ENCODE data around the gene SNX8. TPM values are rescaled to one million over a fixed set of nuclear protein-coding genes. Genes with fewer than 3 reads are reported as not detected.
A peak's percentile ranks its signal among the peaks of the same experiment; 100 is the strongest.

Gene SNX8
- total and polyA plus RNA-seq, 8 donors, result 17.0 to 60.5 (median 27.4) TPM

DNA sequence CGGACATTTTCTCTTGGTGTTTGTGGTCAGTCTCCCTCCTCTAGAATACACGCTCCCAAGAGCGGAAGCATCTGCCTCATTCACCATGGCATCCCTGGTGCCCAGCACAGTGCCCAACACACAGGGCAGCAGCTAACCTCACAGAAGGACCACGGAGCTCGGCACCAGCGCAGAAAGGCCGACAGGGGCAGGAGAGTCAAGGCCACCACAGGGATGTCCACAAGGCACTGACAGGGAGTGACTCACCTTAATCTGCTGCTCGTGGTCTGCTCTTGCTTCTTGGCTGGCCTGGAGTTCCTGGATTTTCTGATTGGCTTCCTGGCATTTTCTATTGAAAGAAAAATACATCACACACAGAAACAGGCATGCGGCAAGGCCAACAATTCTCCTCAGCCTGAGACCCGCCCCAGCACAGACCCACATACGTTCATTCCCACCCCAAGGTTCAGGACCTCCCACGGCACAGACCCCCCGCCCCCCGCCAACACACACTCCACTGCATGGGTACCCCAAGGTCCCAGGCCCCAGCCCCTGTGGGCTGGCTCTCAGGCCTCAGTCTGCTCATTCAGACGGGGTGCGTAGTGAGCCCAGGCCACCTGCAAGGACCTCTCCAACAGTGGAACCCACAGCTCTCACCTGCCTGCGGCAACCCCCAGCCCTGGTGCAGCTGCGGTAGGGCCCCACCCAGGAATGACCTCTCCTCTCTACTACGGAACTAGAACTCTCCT is 96.4 kb downstream of the SNX8 start:
- DNase-seq, result peak in 1 of 4 donors; percentile 50
- no peak for TF ChIP-seq CTCF (IDR thresholded peaks at IDR 0.05)
- Histone ChIP-seq H3K4me1 (no peaks in the 10 kb centered on the region), H3K36me3 (peaks cover 0 to 98% of the 10 kb centered on the region in 2 donors), H3K27me3 (no peaks in the 10 kb centered on the region), H3K4me3 (no peak overlapping the region), H3K27ac (no peak overlapping the region), H3K9me3 (no peaks in the 10 kb centered on the region)
- ATAC-seq, result no peak
- intact Hi-C loops (cut with DNase I), result no loop called here

DNA sequence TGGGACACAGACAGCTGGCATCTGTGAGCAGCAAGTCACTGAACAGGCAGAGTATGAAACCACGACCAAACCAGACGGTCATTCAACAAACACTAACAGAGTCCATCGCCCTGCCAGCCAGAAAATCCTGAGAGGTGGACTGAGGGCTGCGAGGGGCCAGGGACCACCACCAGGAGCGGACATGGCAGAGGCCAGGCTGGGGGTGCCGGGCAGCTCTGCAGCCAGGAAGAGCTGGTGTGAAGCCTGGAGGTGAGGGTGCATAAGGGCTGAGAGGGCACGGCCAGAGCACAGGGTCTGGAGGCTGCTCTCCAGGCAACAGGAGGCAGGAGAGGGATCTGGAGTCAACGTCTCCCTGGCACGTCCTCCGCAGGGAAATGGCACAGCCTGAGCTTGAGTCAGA is 97.0 kb downstream of the SNX8 start:
- ATAC-seq (no peak), DNase-seq (peak in 1 of 4 donors; percentile 42)
- peaks cover 0 to 98% of the 10 kb centered on the region in 2 donors for H3K36me3 ChIP-seq

GRCh38 chr7:2215851-2216250 is 98.4 kb downstream of the SNX8 start:
- intact Hi-C loops (cut with DNase I), result no loop called here
- Histone ChIP-seq H3K27me3 (no peaks in the 10 kb centered on the region), H3K4me1 (no peaks in the 10 kb centered on the region), H3K4me3 (no peak overlapping the region), H3K9me3 (no peaks in the 10 kb centered on the region), H3K27ac (no peak overlapping the region), H3K36me3 (peaks cover 0 to 98% of the 10 kb centered on the region in 2 donors)
- ATAC-seq (no peak), DNase-seq (peak in 1 of 4 donors; percentile 60)
- no peak for TF ChIP-seq CTCF (IDR thresholded peaks at IDR 0.05)

More for the DNA sequence above, 97.0 kb downstream of the SNX8 start:
- Histone ChIP-seq H3K27me3 (no peaks in the 10 kb centered on the region), H3K4me3 (no peak overlapping the region), H3K9me3 (no peaks in the 10 kb centered on the region), H3K4me1 (no peaks in the 10 kb centered on the region), H3K27ac (no peak overlapping the region)
- intact Hi-C loops (cut with DNase I), result no loop called here
- no peak for TF ChIP-seq CTCF (IDR thresholded peaks at IDR 0.05)

DNA sequence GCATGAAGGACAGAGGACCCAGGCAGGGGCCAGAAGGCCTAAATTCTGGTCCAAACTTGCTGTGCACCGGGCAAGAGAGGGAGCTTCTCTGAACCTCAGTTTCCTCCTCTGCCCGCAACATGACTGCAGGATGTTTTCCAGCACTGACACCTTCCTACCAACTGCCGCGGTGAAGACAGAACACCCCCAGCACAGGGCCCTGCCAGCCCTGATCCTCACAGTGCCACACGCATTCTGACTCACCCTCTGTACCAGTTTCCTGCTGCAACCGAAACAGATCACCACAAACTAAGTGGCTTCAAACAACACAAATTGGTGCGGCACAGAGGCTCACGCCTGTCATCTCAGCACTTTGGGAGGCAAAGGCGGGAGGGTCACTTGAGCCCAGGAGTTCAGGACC is 99.6 kb downstream of the SNX8 start:
- Histone ChIP-seq H3K36me3 (peaks cover 0 to 91% of the 10 kb centered on the region in 2 donors), H3K27ac (no peak overlapping the region), H3K4me1 (no peaks in the 10 kb centered on the region), H3K4me3 (no peak overlapping the region), H3K9me3 (no peaks in the 10 kb centered on the region), H3K27me3 (no peaks in the 10 kb centered on the region)
- peak in 1 of 4 donors; percentile 21 for DNase-seq
- ATAC-seq, result no peak
- intact Hi-C loops (cut with DNase I), result no loop called here
- TF ChIP-seq CTCF (IDR thresholded peaks at IDR 0.05), result no peak

DNA sequence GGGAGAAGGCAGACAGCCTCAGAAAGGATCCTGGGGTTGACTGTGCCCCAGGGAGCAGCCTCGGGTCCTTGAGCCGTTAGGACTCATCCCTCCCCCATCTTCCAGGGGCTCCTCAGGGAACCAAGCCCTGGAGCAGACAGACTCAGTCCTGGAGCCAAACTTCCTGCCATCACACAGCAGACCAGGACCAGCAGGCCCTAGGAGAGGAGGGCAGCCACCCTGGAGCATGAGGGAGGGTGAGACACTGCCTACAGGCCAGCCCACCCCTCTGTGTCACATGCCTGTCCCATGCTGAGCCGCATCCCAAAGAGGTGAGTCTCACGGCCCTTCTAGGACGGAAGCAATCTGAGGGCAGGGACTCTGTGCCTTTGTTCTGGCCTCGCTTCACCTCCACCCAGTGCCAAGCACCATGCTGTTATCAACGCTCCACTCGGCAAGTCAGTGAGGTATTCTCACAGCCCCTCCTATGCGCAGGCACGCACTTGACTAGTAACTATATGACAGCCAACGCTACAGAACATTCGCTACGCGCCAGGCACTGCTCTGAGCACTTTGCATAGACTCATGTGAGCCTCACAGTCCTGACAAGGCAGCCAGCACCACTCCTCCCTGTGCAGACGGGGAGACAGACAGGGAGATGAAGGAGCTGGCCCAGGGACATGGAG is 100.6 kb downstream of the SNX8 start:
- Histone ChIP-seq H3K4me3 (no peak overlapping the region), H3K4me1 (no peaks in the 10 kb centered on the region), H3K27me3 (no peaks in the 10 kb centered on the region), H3K27ac (no peak overlapping the region), H3K36me3 (peaks cover 0 to 89% of the 10 kb centered on the region in 2 donors), H3K9me3 (no peaks in the 10 kb centered on the region)
- ATAC-seq (no peak), DNase-seq (no peak)
- no peak for TF ChIP-seq CTCF (IDR thresholded peaks at IDR 0.05)
- intact Hi-C loops (cut with DNase I), result no loop called here
